Spleen (tissue), 11 donors: ENCODE data around the gene SEMA5A. TPM values are rescaled to one million over a fixed set of nuclear protein-coding genes. Genes with fewer than 3 reads are reported as not detected.

Experiments
- DNase-seq: peaks from one replicate; pipeline ENCODE4 v3.0.0-alpha.2; 2020
- H3K27ac ChIP-seq, 8 donors: fragments of 200-600 bp; sonication (generic) in 7 of 8; 1 replicate in 4 of 8; 2 replicates in 4 of 8; pipeline versions ENCODE4 v1.5.0 to v1.8.0; 2016 to 2021; ENCODE audit warnings: inconsistent platforms in 4 of 8, mild to moderate bottlenecking in 4 of 8, moderate library complexity in 1 of 8
- H3K27me3 ChIP-seq, 7 donors: fragments of 200-600 bp; sonication (generic) in 6 of 7; replicated peaks in 1 of 7; 1 replicate in 4 of 7; 2 replicates in 3 of 7; pipeline versions ENCODE4 v1.5.0 to v1.8.0; 2016 to 2021; ENCODE audit warnings: inconsistent platforms in 3 of 7, mild to moderate bottlenecking in 1 of 7
- H3K36me3 ChIP-seq, 6 donors: fragments of 200-600 bp; sonication (generic) in 5 of 6; 1 replicate in 4 of 6; 2 replicates in 2 of 6; pipeline versions ENCODE4 v1.5.0 to v1.8.0; 2016 to 2021; ENCODE audit warnings: inconsistent platforms in 2 of 6
- H3K4me1 ChIP-seq, 6 donors: fragments of 200-600 bp; sonication (generic) in 5 of 6; 1 replicate in 3 of 6; 2 replicates in 3 of 6; pipeline versions ENCODE4 v1.5.0 to v1.8.0; 2016 to 2021; ENCODE audit warnings: inconsistent platforms in 3 of 6
- H3K4me3 ChIP-seq, 8 donors: fragments of 200-600 bp; sonication (generic) in 7 of 8; 1 replicate in 4 of 8; 2 replicates in 4 of 8; pipeline versions ENCODE4 v1.5.0 to v1.8.0; 2016 to 2021; ENCODE audit warnings: inconsistent platforms in 4 of 8, mild to moderate bottlenecking in 4 of 8, moderate library complexity in 2 of 8
- H3K9me3 ChIP-seq, 8 donors: fragments of 200-600 bp; sonication (generic) in 7 of 8; 1 replicate in 4 of 8; 2 replicates in 4 of 8; pipeline versions ENCODE4 v1.5.0 to v1.8.0; 2016 to 2021; ENCODE audit warnings: inconsistent platforms in 4 of 8
- CTCF ChIP-seq, 11 experiments: fragments of 200-600 bp in 7 of 11; fragments of 450-650 bp in 4 of 11; sonication (generic) in 4 of 11; IDR thresholded peaks in 8 of 11; conservative IDR thresholded peaks in 3 of 11; 1 replicate in 7 of 11; 2 replicates in 4 of 11; pipeline versions ENCODE4 v1.4.0 to v1.8.0; 2016 to 2021; ENCODE audit warnings: antibody characterized with exemption in 11 of 11, inconsistent platforms in 4 of 11, mild to moderate bottlenecking in 1 of 11
- POLR2A ChIP-seq, 3 donors: fragments of 450-650 bp; IDR thresholded peaks; one replicate each; pipeline ENCODE4 v1.5.1; 2017; ENCODE audit warnings: antibody characterized with exemption in 3 of 3, mild to moderate bottlenecking in 1 of 3
- POLR2AphosphoS5 ChIP-seq, 3 donors: sonication (generic); formaldehyde crosslinking; IDR thresholded peaks; one replicate each; pipeline ENCODE4 v1.5.1; 2017; ENCODE audit warnings: antibody characterized with exemption in 3 of 3
- WGBS, 5 donors: extraction: QIAGEN DNeasy Blood & Tissue Kit in 3 of 5; methylation state at CpG; one replicate each; pipeline versions ENCODE4 v1.1.5 to v1.1.7; 2013 to 2018; 5-methylcytosine and 5-hydroxymethylcytosine counted together
- intact Hi-C: fragments of 100-400 bp; cut with DNase I; formaldehyde crosslinking; loops from one replicate; pipeline ENCODE4 v1.15.0; 2023; ENCODE audit warnings: low total_unique reads
- polyA plus RNA-seq, 3 donors: library from polyadenylated mRNA; stranded (reverse); fragments of 200-250 nt; gene quantifications; one replicate each; pipeline ENCODE4 v1.2.1, GENCODE V29; 2013
- total RNA-seq, 7 donors: library from RNA; depleted of rRNA in 3 of 7; stranded (reverse); fragments of >200 nt in 3 of 7; fragmentation: NEBNext Ultra II Directional in 4 of 7; extraction: Animal tissue kit (Norgen Biotek cat#: 25700) in 4 of 7; gene quantifications; one replicate each; pipeline versions ENCODE4 v1.1.0 to v1.2.1, GENCODE V29; 2016 to 2021
- donor health status: healthy with polysubstance abuse.
- donor health status: DM: no; HTN: no; CAD: no; lungs with moderate emphysema.
- donor health status: DM: no; HTN: no; CAD: no.
- donor health status: Bipolar disorder and iron deficiency.
- donor health status: healthy.
- donor health status: DM: no; HTN: no; CAD: no.
- donor health status: DM: yes; HTN: yes; CAD: no.

SEMA5A gene
- total and polyA plus RNA-seq, 10 donors: 1.4 to 30.9 (median 13.1) TPM

DNA sequence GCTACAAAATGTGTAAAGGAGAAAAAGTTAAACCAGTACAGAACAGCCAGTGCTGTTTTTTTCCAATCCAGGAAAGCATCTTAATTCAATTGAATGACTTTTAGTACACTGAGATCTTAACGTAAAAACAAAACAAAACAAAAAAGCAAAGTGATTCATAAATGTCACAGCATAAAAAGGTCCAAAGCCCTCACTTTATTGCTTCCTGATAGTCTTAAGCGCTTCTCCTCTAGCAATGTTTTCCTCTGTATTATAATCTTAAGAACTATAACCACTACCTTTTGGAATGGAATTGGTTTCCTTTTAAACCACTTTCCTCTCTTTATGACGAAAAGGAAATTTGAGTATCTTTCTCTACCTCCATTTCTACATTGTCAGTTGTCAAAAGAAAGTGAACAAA lies 91.4 kb downstream of the SEMA5A start:
- no peaks in the 10 kb centered on the region for H3K4me1 ChIP-seq
- H3K9me3 ChIP-seq: peaks cover 0 to 25% (median 9%) of the 10 kb centered on the region in 8 donors
- H3K27me3 ChIP-seq: no peaks in the 10 kb centered on the region
- H3K36me3 ChIP-seq: no peaks in the 10 kb centered on the region
- H3K4me3 ChIP-seq: no peak overlapping the region
- intact Hi-C loops: no loop called here
- DNase-seq: no peak
- H3K27ac ChIP-seq: no peak overlapping the region
- 62 to 68% (median 67%) methylated on average over 3 of the region's 3 CpGs for WGBS, 5 donors
- TF ChIP-seq CTCF (IDR thresholded peaks at IDR 0.05 in 8 of 11, conservative IDR thresholded peaks at IDR 0.05 in 3 of 11) (no peak), POLR2A (IDR thresholded peaks at IDR 0.05) (no peak), POLR2AphosphoS5 (IDR thresholded peaks at IDR 0.05) (no peak)

- intact Hi-C loops: no loop called here
- H3K27ac ChIP-seq: no peak overlapping the region
Measured at GRCh38 chr5:9454012-9454481, 91.8 kb downstream of the SEMA5A start.

GRCh38 chr5:9453480-9454011 lies 92.3 kb downstream of the SEMA5A start:
- no peaks in the 10 kb centered on the region for H3K4me1 ChIP-seq
- H3K27ac ChIP-seq: no peak overlapping the region
- TF ChIP-seq POLR2A (IDR thresholded peaks at IDR 0.05) (no peak), CTCF (IDR thresholded peaks at IDR 0.05 in 8 of 11, conservative IDR thresholded peaks at IDR 0.05 in 3 of 11) (no peak), POLR2AphosphoS5 (IDR thresholded peaks at IDR 0.05) (no peak)
- H3K27me3 ChIP-seq: no peaks in the 10 kb centered on the region
- 78 to 88% (median 86%) methylated on average over 2 of the region's 2 CpGs for WGBS, 5 donors
- H3K36me3 ChIP-seq: no peaks in the 10 kb centered on the region
- intact Hi-C loops: no loop called here
- DNase-seq: no peak
- H3K4me3 ChIP-seq: no peak overlapping the region
- H3K9me3 ChIP-seq: peaks cover 0 to 23% (median 3%) of the 10 kb centered on the region in 8 donors

More at GRCh38 chr5:9454012-9454481, 91.8 kb downstream of the SEMA5A start:
- no peaks in the 10 kb centered on the region for H3K4me1 ChIP-seq
- no peaks in the 10 kb centered on the region for H3K36me3 ChIP-seq
- TF ChIP-seq CTCF (IDR thresholded peaks at IDR 0.05 in 8 of 11, conservative IDR thresholded peaks at IDR 0.05 in 3 of 11): no peak
- no peak for TF ChIP-seq POLR2A (IDR thresholded peaks at IDR 0.05)
- no peak for TF ChIP-seq POLR2AphosphoS5 (IDR thresholded peaks at IDR 0.05)
- H3K27me3 ChIP-seq: no peaks in the 10 kb centered on the region
- H3K9me3 ChIP-seq: peaks cover 0 to 23% (median 5%) of the 10 kb centered on the region in 8 donors
- 68 to 76% (median 72%) methylated on average over 4 of the region's 4 CpGs for WGBS, 5 donors
- H3K4me3 ChIP-seq: no peak overlapping the region
- no peak for DNase-seq

DNA sequence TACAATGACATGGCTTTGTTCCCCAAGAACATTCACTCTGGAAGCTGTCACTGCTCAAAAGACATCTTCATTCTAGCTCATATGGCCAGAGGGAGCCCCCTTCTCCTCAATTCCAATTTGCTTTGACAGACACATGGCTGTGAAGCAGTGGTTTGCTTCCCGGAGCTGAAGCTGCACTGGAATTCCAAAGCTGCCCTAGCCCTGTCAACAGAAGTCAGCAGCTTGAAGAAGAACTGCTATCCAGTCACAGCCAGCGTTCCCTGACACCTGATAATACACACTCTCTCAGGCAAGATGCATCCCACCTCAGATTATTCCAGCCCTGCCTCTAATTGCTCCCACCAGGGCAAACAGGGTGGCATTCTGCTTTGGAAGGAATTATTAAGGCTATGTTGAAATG lies 93.7 kb downstream of the SEMA5A start:
- no peaks in the 10 kb centered on the region for H3K4me1 ChIP-seq
- TF ChIP-seq CTCF (IDR thresholded peaks at IDR 0.05 in 8 of 11, conservative IDR thresholded peaks at IDR 0.05 in 3 of 11) (no peak), POLR2A (IDR thresholded peaks at IDR 0.05) (no peak), POLR2AphosphoS5 (IDR thresholded peaks at IDR 0.05) (no peak)
- DNase-seq: no peak
- peaks cover 0 to 21% (median 3%) of the 10 kb centered on the region in 8 donors for H3K9me3 ChIP-seq
- no peak overlapping the region for H3K4me3 ChIP-seq
- no peaks in the 10 kb centered on the region for H3K27me3 ChIP-seq
- 36 to 65% (median 46%) methylated on average over 2 of the region's 2 CpGs for WGBS, 5 donors
- intact Hi-C loops: no loop called here
- no peak overlapping the region for H3K27ac ChIP-seq
- no peaks in the 10 kb centered on the region for H3K36me3 ChIP-seq
